OCI-LY1 (cell line): Measurements from ENCODE around the gene CTDSP2.
A peak's percentile ranks its signal among the peaks of the same experiment; 100 is the strongest.

Experiments
- EZH2 ChIP-seq: fragments of 200-600 bp; sonication (generic), shearing (Covaris generic); IDR thresholded peaks from 2 replicates; pipeline ENCODE4 v1.8.0; 2017; ENCODE audit warnings: borderline replicate concordance, mixed run types, mild to moderate bottlenecking, antibody characterized with exemption, low read length, moderate library complexity, mixed read lengths
- TF ChIP-seq, protein P1 (sequence below): fragments of 200-600 bp; sonication (generic), shearing (Covaris generic); IDR thresholded peaks from 2 replicates; pipeline ENCODE4 v1.5.1; 2017; ENCODE audit warnings: mild to moderate bottlenecking, antibody characterized with exemption, low read length, moderate library complexity, mixed read lengths

DNA sequence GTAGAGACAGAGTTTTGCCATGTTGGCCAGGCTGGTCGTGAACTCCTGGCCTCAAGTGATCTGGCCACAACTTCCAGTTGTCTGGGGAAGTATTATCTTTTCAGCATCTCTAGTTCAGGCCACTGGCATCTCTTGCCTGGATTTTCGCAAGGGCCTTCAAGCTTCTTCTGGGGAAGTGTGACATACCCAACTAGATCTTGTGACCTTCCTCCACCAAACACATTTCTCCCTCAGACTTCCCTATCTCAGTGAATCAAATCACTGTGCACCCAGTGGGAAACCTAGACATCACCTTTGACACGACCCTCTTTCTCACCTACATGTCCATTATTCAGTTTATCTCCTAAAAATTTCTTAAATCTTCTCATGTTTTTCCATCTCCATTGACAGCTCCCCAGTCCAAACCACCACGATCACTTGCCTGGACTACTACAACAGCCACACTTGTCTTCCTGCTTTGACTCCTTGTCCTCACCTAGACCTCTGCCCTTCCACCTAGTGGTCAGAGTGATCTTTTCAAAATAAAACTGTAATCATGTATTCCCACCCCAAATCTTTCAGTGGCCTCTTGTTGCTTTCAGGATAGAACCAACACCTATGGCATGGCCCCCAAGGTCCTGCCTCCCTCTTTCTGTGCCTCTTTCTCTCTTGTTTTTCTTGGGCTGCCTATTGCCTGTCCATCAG lies 70.8 kb downstream of the CTDSP2 start:
- TF ChIP-seq, protein P1, sequence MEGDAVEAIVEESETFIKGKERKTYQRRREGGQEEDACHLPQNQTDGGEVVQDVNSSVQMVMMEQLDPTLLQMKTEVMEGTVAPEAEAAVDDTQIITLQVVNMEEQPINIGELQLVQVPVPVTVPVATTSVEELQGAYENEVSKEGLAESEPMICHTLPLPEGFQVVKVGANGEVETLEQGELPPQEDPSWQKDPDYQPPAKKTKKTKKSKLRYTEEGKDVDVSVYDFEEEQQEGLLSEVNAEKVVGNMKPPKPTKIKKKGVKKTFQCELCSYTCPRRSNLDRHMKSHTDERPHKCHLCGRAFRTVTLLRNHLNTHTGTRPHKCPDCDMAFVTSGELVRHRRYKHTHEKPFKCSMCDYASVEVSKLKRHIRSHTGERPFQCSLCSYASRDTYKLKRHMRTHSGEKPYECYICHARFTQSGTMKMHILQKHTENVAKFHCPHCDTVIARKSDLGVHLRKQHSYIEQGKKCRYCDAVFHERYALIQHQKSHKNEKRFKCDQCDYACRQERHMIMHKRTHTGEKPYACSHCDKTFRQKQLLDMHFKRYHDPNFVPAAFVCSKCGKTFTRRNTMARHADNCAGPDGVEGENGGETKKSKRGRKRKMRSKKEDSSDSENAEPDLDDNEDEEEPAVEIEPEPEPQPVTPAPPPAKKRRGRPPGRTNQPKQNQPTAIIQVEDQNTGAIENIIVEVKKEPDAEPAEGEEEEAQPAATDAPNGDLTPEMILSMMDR: peak; percentile 38; the same call in 1 of the 2 replicates
- TF ChIP-seq EZH2: no peak
